NCI-H1436 treated with DMSO at 0.1 percent for 48 hours (cell line): ENCODE results near the gene SLA2.
"Not testable (repeated sequence)": the region's sequence is repeated elsewhere in the genome, so short reads cannot be mapped to it uniquely, and the experiment has no call there.

Source experiments
- DNase-seq: peaks from one replicate; lab custom pipeline; 2025; lab: John Stamatoyannopoulos, UW

Gene SLA2

GRCh38 chr20:36645998-36646397 is at the start of gene SLA2:
SLA2 (minus strand) TSS chr20:36646196; CDS start chr20:36641335, 4,861 bp downstream.
- DNase-seq = no peak

GRCh38 chr20:36695467-36695866 is 49.5 kb upstream of the SLA2 start:
- not testable (repeated sequence) for DNase-seq

- DNase-seq = no peak
Observed at GRCh38 chr20:36688630-36689029, 42.6 kb upstream of the SLA2 start.

- no peak for DNase-seq
Observed at GRCh38 chr20:36687850-36688249, 41.9 kb upstream of the SLA2 start.

GRCh38 chr20:36686944-36687343 is 40.9 kb upstream of the SLA2 start:
- no peak for DNase-seq

- DNase-seq = no peak
Observed at GRCh38 chr20:36686504-36686903, 40.5 kb upstream of the SLA2 start.

- no peak for DNase-seq
Observed at GRCh38 chr20:36684747-36685146, 38.8 kb upstream of the SLA2 start.

- DNase-seq = no peak
Observed at GRCh38 chr20:36682311-36682710, 36.3 kb upstream of the SLA2 start.

GRCh38 chr20:36677422-36677771 is 31.4 kb upstream of the SLA2 start:
- no peak for DNase-seq

GRCh38 chr20:36676701-36677421 is 30.9 kb upstream of the SLA2 start:
- DNase-seq = no peak

- not testable (repeated sequence) for DNase-seq
Observed at GRCh38 chr20:36675545-36675944, 29.5 kb upstream of the SLA2 start.

GRCh38 chr20:36672991-36673390 is 27.0 kb upstream of the SLA2 start:
- DNase-seq = no peak

- no peak for DNase-seq
Observed at GRCh38 chr20:36670665-36671357, 24.8 kb upstream of the SLA2 start.

GRCh38 chr20:36666181-36666740 is 20.3 kb upstream of the SLA2 start:
- DNase-seq = no peak

- no peak for DNase-seq
Observed at GRCh38 chr20:36663031-36663430, 17.0 kb upstream of the SLA2 start.

- no peak for DNase-seq
Observed at GRCh38 chr20:36658300-36658699, 12.3 kb upstream of the SLA2 start.

- DNase-seq = no peak
Observed at GRCh38 chr20:36656733-36657132, 10.7 kb upstream of the SLA2 start.

- DNase-seq = no peak
Observed at GRCh38 chr20:36655004-36655403, 9.0 kb upstream of the SLA2 start.

- DNase-seq = no peak
Observed at GRCh38 chr20:36654506-36654905, 8.5 kb upstream of the SLA2 start.

- DNase-seq = no peak
Observed at GRCh38 chr20:36653456-36653855, 7.5 kb upstream of the SLA2 start.

GRCh38 chr20:36647196-36648121 is 1.5 kb upstream of the SLA2 start:
- DNase-seq = no peak

GRCh38 chr20:36646678-36647077 is 682 bp upstream of the SLA2 start:
- DNase-seq = no peak
